CD4-positive, alpha-beta T cell (primary cell): Measurements from ENCODE around the gene AK8. TPM values are rescaled to one million over a fixed set of nuclear protein-coding genes. Genes with fewer than 3 reads are reported as not detected.

Experiments used
- ATAC-seq: fragments of 200-7000 bp; cut with Tn5 transposase; one replicate; pipeline ENCODE4 v1.10.0; 2022; ENCODE audit warnings: mild to moderate bottlenecking; ENCODE audit not compliant: poor library complexity
- CTCF ChIA-PET: fragments of 350-600 bp; sonication (Branson Sonifier 250); formaldehyde crosslinking; loops from one replicate; lab custom pipeline; 2021; ENCODE audit warnings: antibody characterized with exemption, inconsistent platforms; lab: Charles Lee
- POLR2A ChIA-PET: fragments of 350-600 bp; sonication (Branson Sonifier 250); formaldehyde crosslinking; loops from one replicate; lab custom pipeline; 2021; ENCODE audit warnings: antibody characterized with exemption, inconsistent platforms; lab: Charles Lee
- DNase-seq, 14 experiments: peaks; one replicate each; pipeline ENCODE4 v3.0.0-alpha.2; 2013 to 2020; ENCODE audit warnings: mixed read lengths in 2 of 14
- H3K27ac ChIP-seq, 2 donors: one replicate each; pipeline versions ENCODE4 v1.5.1 to v1.7.0; 2013; ENCODE audit warnings: low read length in 2 of 2, low read depth in 1 of 2, mild to moderate bottlenecking in 1 of 2
- H3K27me3 ChIP-seq, 2 experiments: 1 replicate in 1 of 2; 2 replicates in 1 of 2; pipeline versions ENCODE4 v1.6.1 to v1.7.0; 2013; ENCODE audit warnings: low read length in 2 of 2, control low read depth in 1 of 2, mild to moderate bottlenecking in 1 of 2, moderate library complexity in 1 of 2; ENCODE audit not compliant: insufficient read depth in 2 of 2, control insufficient read depth in 1 of 2
- H3K36me3 ChIP-seq: one replicate; pipeline ENCODE4 v1.6.1; 2013; ENCODE audit warnings: low read length, control low read depth; ENCODE audit not compliant: insufficient read depth
- H3K4me1 ChIP-seq: one replicate; pipeline ENCODE4 v1.6.1; 2013; ENCODE audit warnings: low read length, control low read depth; ENCODE audit not compliant: insufficient read depth
- H3K4me3 ChIP-seq: one replicate; pipeline ENCODE4 v1.5.1; 2013; ENCODE audit warnings: mild to moderate bottlenecking, low read length, moderate library complexity
- H3K9me3 ChIP-seq, 2 experiments: 1 replicate in 1 of 2; 2 replicates in 1 of 2; pipeline versions ENCODE4 v1.6.1 to v1.7.0; 2013; ENCODE audit warnings: low read length in 2 of 2, mild to moderate bottlenecking in 2 of 2, control low read depth in 1 of 2, moderate library complexity in 1 of 2; ENCODE audit not compliant: control insufficient read depth in 1 of 2, insufficient read depth in 1 of 2
- H3K27ac Mint-ChIP-seq: one replicate; pipeline ENCODE4 v1.8.0; 2020; ENCODE audit warnings: mixed read lengths
- H3K27me3 Mint-ChIP-seq: one replicate; pipeline ENCODE4 v1.8.0; 2021; ENCODE audit warnings: mixed read lengths
- H3K36me3 Mint-ChIP-seq: one replicate; pipeline ENCODE4 v1.8.0; 2021; ENCODE audit warnings: low read depth, mixed read lengths
- H3K4me1 Mint-ChIP-seq: one replicate; pipeline ENCODE4 v1.8.0; 2021; ENCODE audit warnings: low read depth, mixed read lengths
- H3K4me3 Mint-ChIP-seq: one replicate; pipeline ENCODE4 v1.8.0; 2020; ENCODE audit warnings: mild to moderate bottlenecking, mixed read lengths
- H3K9me3 Mint-ChIP-seq: one replicate; pipeline ENCODE4 v1.8.0; 2020; ENCODE audit warnings: mixed read lengths
- CTCF ChIP-seq: fragments of 200-600 bp; IDR thresholded peaks from one replicate; pipeline ENCODE4 v1.8.0; 2022; ENCODE audit warnings: antibody characterized with exemption, mild to moderate bottlenecking
- intact Hi-C, 2 experiments: fragments of 100-400 bp; cut with DNase I in 1 of 2; cut with micrococcal nuclease in 1 of 2; formaldehyde crosslinking; loops; one replicate each; pipeline versions ENCODE4 v1.15.1 to v1.9.0; 2023 to 2025; cut with DNase I, micrococcal nuclease
- total RNA-seq, 174 experiments: library from RNA in 2 of 174; stranded (reverse) in 2 of 174; gene quantifications; one replicate each; pipeline ENCODE4 v1.2.3 and lab custom pipeline; 2021 to 2026

Gene AK8
- total RNA-seq, 2 experiments from 2014 or later, result not detected

GRCh38 chr9:132776268-132776667, 101.8 kb downstream of the AK8 start:
- H3K9me3 Mint-ChIP-seq, result no peaks in the 10 kb centered on the region
- intact Hi-C loops, result no loop called here
- CTCF ChIA-PET, result no interaction called here

DNA sequence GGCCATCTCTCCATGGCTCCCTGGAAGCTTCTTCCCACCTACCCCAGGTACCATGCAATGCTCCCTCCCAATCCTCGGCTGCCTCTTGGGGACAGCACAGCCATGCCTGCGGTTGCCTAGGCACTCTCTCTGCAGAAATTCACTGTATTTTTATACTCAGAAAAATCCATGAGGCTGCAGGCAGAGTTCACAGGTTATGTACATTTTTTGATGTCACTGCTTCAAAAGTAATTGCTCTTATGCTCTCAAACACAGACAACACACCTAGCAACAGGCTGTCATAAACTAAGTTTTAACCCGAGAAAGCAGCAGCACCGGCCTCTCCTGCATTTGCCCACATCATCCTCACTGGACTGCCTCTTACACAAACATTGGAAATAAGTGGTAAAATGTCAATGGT, 102.4 kb downstream of the AK8 start:
- H3K4me3 ChIP-seq, result no peak overlapping the region
- Mint-ChIP-seq H3K36me3 (no peaks in the 10 kb centered on the region), H3K27me3 (peaks cover 22% of the 10 kb centered on the region), H3K4me1 (peaks cover 17% of the 10 kb centered on the region), H3K27ac (no peak overlapping the region), H3K9me3 (no peaks in the 10 kb centered on the region), H3K4me3 (no peak overlapping the region)
- DNase-seq (no peak), ATAC-seq (no peak)
- H3K27ac ChIP-seq, result no peak overlapping the region
- no peak for TF ChIP-seq CTCF
- POLR2A ChIA-PET, result no interaction called here
- H3K27me3 ChIP-seq, result peaks cover 0 to 10% of the 10 kb centered on the region in 2 experiments
- CTCF ChIA-PET, result no interaction called here
- peaks cover 11% of the 10 kb centered on the region for H3K4me1 ChIP-seq
- H3K36me3 ChIP-seq, result no peaks in the 10 kb centered on the region
- intact Hi-C loops, result no loop called here
- peaks cover 0 to 4% of the 10 kb centered on the region in 2 experiments for H3K9me3 ChIP-seq

More at GRCh38 chr9:132776268-132776667, 101.8 kb downstream of the AK8 start:
- Histone ChIP-seq H3K9me3 (no peaks in the 10 kb centered on the region), H3K27ac (no peak overlapping the region), H3K36me3 (no peaks in the 10 kb centered on the region), H3K27me3 (peaks cover 0 to 10% of the 10 kb centered on the region in 2 experiments), H3K4me3 (no peak overlapping the region), H3K4me1 (peaks cover 6% of the 10 kb centered on the region)
- Mint-ChIP-seq H3K27ac (no peak overlapping the region), H3K4me3 (no peak overlapping the region), H3K4me1 (peaks cover 17% of the 10 kb centered on the region), H3K36me3 (no peaks in the 10 kb centered on the region), H3K27me3 (peaks cover 24% of the 10 kb centered on the region)
- no peak for ATAC-seq
- POLR2A ChIA-PET, result no interaction called here
- TF ChIP-seq CTCF, result no peak
- DNase-seq, result no peak

DNA sequence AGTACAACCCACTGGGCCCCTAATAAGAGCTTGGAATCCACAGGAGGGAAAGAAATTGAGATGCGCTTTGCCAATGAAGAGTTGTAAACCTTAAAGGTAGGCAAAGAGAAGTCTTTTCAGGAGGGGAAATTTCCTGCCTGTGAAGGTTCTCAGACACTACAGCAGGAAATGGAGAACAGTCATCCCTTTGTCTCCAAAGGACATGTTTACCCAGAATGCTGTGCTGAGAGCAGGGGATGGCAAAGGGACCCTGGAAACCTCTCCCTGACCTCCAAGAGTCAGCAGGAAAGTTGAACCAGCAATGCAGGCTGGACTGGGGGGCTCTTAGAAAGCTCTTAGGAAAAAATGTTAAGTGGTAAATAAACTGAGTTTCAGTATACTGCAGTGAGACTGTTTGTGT, 103.2 kb downstream of the AK8 start:
- ChIA-PET CTCF (no interaction called here), POLR2A (no interaction called here)
- peaks cover 20% of the 10 kb centered on the region for H3K4me1 Mint-ChIP-seq
- H3K36me3 Mint-ChIP-seq, result no peaks in the 10 kb centered on the region
- H3K27me3 Mint-ChIP-seq, result peaks cover 15% of the 10 kb centered on the region
- no peaks in the 10 kb centered on the region for H3K36me3 ChIP-seq
- H3K4me3 ChIP-seq, result no peak overlapping the region
- H3K27me3 ChIP-seq, result peaks cover 0 to 6% of the 10 kb centered on the region in 2 experiments
- no peaks in the 10 kb centered on the region for H3K9me3 Mint-ChIP-seq
- H3K9me3 ChIP-seq, result peaks cover 0 to 8% of the 10 kb centered on the region in 2 experiments
- intact Hi-C loops, result loop anchor here in 1 of 2 experiments (5.0 kb wide), 1 partner anchor 103 kb away; the partner anchor contains the start of gene GTF3C4
- TF ChIP-seq CTCF, result no peak
- no peak overlapping the region for H3K27ac Mint-ChIP-seq
- H3K4me3 Mint-ChIP-seq, result no peak overlapping the region
- DNase-seq (no peak), ATAC-seq (no peak)
- peaks cover 16% of the 10 kb centered on the region for H3K4me1 ChIP-seq
- H3K27ac ChIP-seq, result no peak overlapping the region
